Fibroblast of lung (primary cell): ENCODE measurements around the gene GOLGA1. TPM values are rescaled to one million over a fixed set of nuclear protein-coding genes. Genes with fewer than 3 reads are reported as not detected.

Experiments
- DNase-seq, 2 donors: peaks; one replicate each; pipeline versions ENCODE4 v3.0.0 to v3.0.0-alpha.2; 2010; ENCODE audit warnings: low read depth in 2 of 2
- H2AFZ ChIP-seq: 2 replicates; pipeline ENCODE4 v1.5.1; 2012; ENCODE audit warnings: low read length, control low read depth, inconsistent platforms
- H3K27ac ChIP-seq: 2 replicates; pipeline ENCODE4 v1.5.1; 2011; ENCODE audit warnings: low read length, control low read depth; ENCODE audit not compliant: insufficient read depth
- H3K27me3 ChIP-seq: 2 replicates; pipeline ENCODE4 v1.5.1; 2011; ENCODE audit warnings: mild to moderate bottlenecking, low read length; ENCODE audit not compliant: control insufficient read depth, insufficient read depth
- H3K36me3 ChIP-seq: 2 replicates; pipeline ENCODE4 v1.5.1; 2011; ENCODE audit warnings: low read length; ENCODE audit not compliant: control insufficient read depth, insufficient read depth
- H3K4me1 ChIP-seq: 2 replicates; pipeline ENCODE4 v1.5.1; 2011; ENCODE audit warnings: low read length; ENCODE audit not compliant: control insufficient read depth, insufficient read depth; ENCODE audit errors: extremely low read depth
- H3K4me2 ChIP-seq: 2 replicates; pipeline ENCODE4 v1.5.1; 2011; ENCODE audit warnings: low read length, control low read depth; ENCODE audit not compliant: insufficient read depth; ENCODE audit errors: extremely low read depth
- H3K4me3 ChIP-seq, 4 experiments: fragments of 200-600 bp in 1 of 4; sonication (generic) in 1 of 4; replicated peaks in 1 of 4; 2 replicates each; pipeline ENCODE4 v1.5.1; 2011 to 2016; ENCODE audit warnings: low read length in 4 of 4, low read depth in 3 of 4, mild to moderate bottlenecking in 3 of 4, control low read depth in 2 of 4, inconsistent platforms in 1 of 4, mixed read lengths in 1 of 4; ENCODE audit not compliant: insufficient read depth in 1 of 4; ENCODE audit errors: control extremely low read depth in 1 of 4
- H3K79me2 ChIP-seq: 2 replicates; pipeline ENCODE4 v1.5.1; 2012; ENCODE audit warnings: mild to moderate bottlenecking, low read length, inconsistent platforms; ENCODE audit not compliant: control insufficient read depth, insufficient read depth
- H3K9ac ChIP-seq: 2 replicates; pipeline ENCODE4 v1.5.1; 2011; ENCODE audit warnings: mild to moderate bottlenecking, low read length, control low read depth; ENCODE audit not compliant: insufficient read depth
- H3K9me3 ChIP-seq: 2 replicates; pipeline ENCODE4 v1.5.1; 2012; ENCODE audit warnings: low read depth, low read length; ENCODE audit not compliant: control insufficient read depth, insufficient read depth
- H4K20me1 ChIP-seq: 2 replicates; pipeline ENCODE4 v1.5.1; 2011; ENCODE audit warnings: low read length; ENCODE audit not compliant: control insufficient read depth, insufficient read depth; ENCODE audit errors: extremely low read depth
- CTCF ChIP-seq, 2 donors: IDR thresholded peaks in 1 of 2; conservative IDR thresholded peaks in 1 of 2; 1 replicate in 1 of 2; 2 replicates in 1 of 2; pipeline ENCODE4 v1.5.1; 2011 to 2012; ENCODE audit warnings: low read length in 2 of 2, control low read depth in 1 of 2, inconsistent platforms in 1 of 2, low read depth in 1 of 2, mild to moderate bottlenecking in 1 of 2
- EZH2 ChIP-seq: IDR thresholded peaks from 2 replicates; pipeline ENCODE4 v1.5.1; 2012; ENCODE audit warnings: low read length, control low read depth, mild to moderate bottlenecking; ENCODE audit errors: missing control alignments
- polyA plus RNA-seq, 2 donors: library from polyadenylated mRNA; depleted of rRNA in 1 of 2; stranded (reverse) in 1 of 2; unstranded in 1 of 2; fragments of >200 nt; gene quantifications; 2 replicates each; pipeline ENCODE4 v1.2.1, GENCODE V29; 2011 to 2012; ENCODE audit warnings: missing spikeins in 1 of 2
- total RNA-seq: library from RNA; depleted of rRNA; stranded (reverse); fragments of >200 nt; gene quantifications from 2 replicates; pipeline ENCODE4 v1.2.1, GENCODE V29; 2014

Gene GOLGA1
- total and polyA plus RNA-seq, 2 donors (not counting 1 experiment from before 2014, with no cell fraction given): 12.0 to 15.9 TPM

GRCh38 chr9:124890179-124890578 lies 50.7 kb downstream of the GOLGA1 start:
- Histone ChIP-seq H3K4me3 (no peak overlapping the region), H3K9ac (no peak overlapping the region)

DNA sequence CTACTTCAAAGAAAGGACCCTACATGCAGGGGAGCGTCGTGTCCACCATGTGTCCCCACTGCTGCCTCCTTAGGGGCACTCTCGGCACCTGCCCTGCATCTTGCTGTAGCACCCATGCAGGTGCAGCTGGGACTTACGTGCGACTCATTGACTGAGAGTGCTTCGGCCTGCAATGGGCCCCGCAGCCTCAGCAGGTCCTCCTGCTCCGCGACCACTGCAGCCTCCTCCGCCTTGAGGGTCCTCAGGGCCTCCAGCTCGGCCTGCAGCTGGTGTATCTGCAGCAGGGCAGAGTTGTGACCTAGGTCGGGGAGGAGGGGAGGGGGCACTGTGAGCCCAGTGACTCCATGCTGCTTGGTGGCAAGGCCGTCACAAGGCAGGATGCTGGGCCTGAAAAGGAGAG lies 51.9 kb downstream of the GOLGA1 start:
- Histone ChIP-seq H3K27me3 (no peaks in the 10 kb centered on the region), H3K79me2 (no peaks in the 10 kb centered on the region), H4K20me1 (no peaks in the 10 kb centered on the region), H3K9me3 (no peaks in the 10 kb centered on the region), H3K4me2 (no peak overlapping the region), H3K36me3 (peaks cover 13% of the 10 kb centered on the region), H3K4me1 (no peaks in the 10 kb centered on the region), H2AFZ (no peak overlapping the region), H3K4me3 (no peak overlapping the region), H3K27ac (no peak overlapping the region), H3K9ac (no peak overlapping the region)
- TF ChIP-seq CTCF (conservative IDR thresholded peaks at IDR 0.05 in 1 of 2, IDR thresholded peaks at IDR 0.05 in 1 of 2; ENCODE audit: low read depth in 1 of 2, low read length in 2 of 2) (no peak), EZH2 (no peak)
- DNase-seq: no peak

More at GRCh38 chr9:124890179-124890578, 50.7 kb downstream of the GOLGA1 start:
- no peak overlapping the region for H3K4me2 ChIP-seq
- DNase-seq: no peak
- H3K36me3 ChIP-seq: peaks cover 14% of the 10 kb centered on the region
- no peaks in the 10 kb centered on the region for H3K4me1 ChIP-seq
- TF ChIP-seq CTCF (conservative IDR thresholded peaks at IDR 0.05 in 1 of 2, IDR thresholded peaks at IDR 0.05 in 1 of 2; ENCODE audit: low read depth in 1 of 2, low read length in 2 of 2) (no peak), EZH2 (no peak)
- H4K20me1 ChIP-seq: no peaks in the 10 kb centered on the region
- no peaks in the 10 kb centered on the region for H3K27me3 ChIP-seq
- H3K9me3 ChIP-seq: no peaks in the 10 kb centered on the region
- no peak overlapping the region for H3K27ac ChIP-seq
- H2AFZ ChIP-seq: no peak overlapping the region
- no peaks in the 10 kb centered on the region for H3K79me2 ChIP-seq

DNA sequence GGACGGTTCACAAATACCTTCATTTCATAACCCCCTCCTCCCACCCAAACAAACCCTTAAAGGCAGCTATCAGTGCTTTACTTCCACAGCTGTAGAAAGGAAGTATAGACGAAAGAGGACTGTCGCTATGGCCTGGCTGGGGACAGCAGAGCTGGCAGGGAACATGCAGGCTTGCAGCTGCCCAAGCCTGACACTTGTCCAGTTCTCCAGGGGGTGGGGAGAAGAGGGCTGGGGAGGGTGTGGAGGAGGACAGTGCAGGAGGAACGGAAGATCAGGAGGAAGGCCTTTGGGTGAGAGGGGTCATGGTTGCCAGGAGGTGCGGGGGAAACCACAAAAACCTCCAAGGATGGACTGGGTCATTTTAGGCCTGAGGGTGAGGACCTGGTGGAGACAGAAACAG lies 53.1 kb downstream of the GOLGA1 start:
- Histone ChIP-seq H3K4me2 (no peak overlapping the region), H3K4me1 (no peaks in the 10 kb centered on the region), H4K20me1 (no peaks in the 10 kb centered on the region), H3K36me3 (peaks cover 11% of the 10 kb centered on the region), H3K79me2 (no peaks in the 10 kb centered on the region), H3K4me3 (no peak overlapping the region), H3K9ac (no peak overlapping the region), H3K27ac (no peak overlapping the region), H3K27me3 (no peaks in the 10 kb centered on the region), H3K9me3 (no peaks in the 10 kb centered on the region), H2AFZ (no peak overlapping the region)
- DNase-seq: no peak
- no peak for TF ChIP-seq CTCF (conservative IDR thresholded peaks at IDR 0.05 in 1 of 2, IDR thresholded peaks at IDR 0.05 in 1 of 2; ENCODE audit: low read depth in 1 of 2, low read length in 2 of 2)
- no peak for TF ChIP-seq EZH2
